Prostate gland (tissue), 2 donors: ENCODE measurements around the gene SPNS2. TPM values are rescaled to one million over a fixed set of nuclear protein-coding genes. Genes with fewer than 3 reads are reported as not detected.
A peak's percentile ranks its signal among the peaks of the same experiment; 100 is the strongest.

Source experiments
- DNase-seq: peaks from one replicate; pipeline ENCODE4 v3.0.0-alpha.2; 2019; ENCODE audit warnings: low spot score
- H3K27ac ChIP-seq, 2 donors: fragments of 200-600 bp; sonication (generic); 2 replicates each; pipeline ENCODE4 v1.5.1; 2017 to 2019
- H3K27me3 ChIP-seq: fragments of 200-600 bp; sonication (generic); replicated peaks from 2 replicates; pipeline ENCODE4 v1.5.1; 2019; ENCODE audit not compliant: insufficient read depth
- H3K36me3 ChIP-seq, 2 donors: fragments of 200-600 bp; sonication (generic); 1 replicate in 1 of 2; 2 replicates in 1 of 2; pipeline versions ENCODE4 v1.5.1 to v1.8.1; 2017 to 2019
- H3K4me1 ChIP-seq: fragments of 200-600 bp; sonication (generic); replicated peaks from 2 replicates; pipeline ENCODE4 v1.5.1; 2019
- H3K4me3 ChIP-seq, 2 donors: fragments of 200-600 bp; sonication (generic); 2 replicates each; pipeline ENCODE4 v1.5.1; 2017 to 2019
- H3K9me3 ChIP-seq: fragments of 200-600 bp; sonication (generic); 2 replicates; pipeline ENCODE4 v1.5.1; 2017
- CTCF ChIP-seq, 4 experiments: fragments of 200-600 bp in 2 of 4; fragments of 450-650 bp in 2 of 4; sonication (generic) in 2 of 4; IDR thresholded peaks; 1 replicate in 3 of 4; 2 replicates in 1 of 4; pipeline ENCODE4 v1.5.1; 2016 to 2019; ENCODE audit warnings: antibody characterized with exemption in 4 of 4, mild to moderate bottlenecking in 2 of 4, moderate library complexity in 2 of 4
- POLR2A ChIP-seq: fragments of 450-650 bp; IDR thresholded peaks from one replicate; pipeline ENCODE4 v1.6.1; 2016; ENCODE audit warnings: antibody characterized with exemption, mild to moderate bottlenecking
- POLR2AphosphoS5 ChIP-seq: sonication (generic); formaldehyde crosslinking; IDR thresholded peaks from one replicate; pipeline ENCODE4 v1.6.1; 2017; ENCODE audit warnings: antibody characterized with exemption
- WGBS: methylation state at CpG from one replicate; pipeline ENCODE4 v1.1.5; 2018; 5-methylcytosine and 5-hydroxymethylcytosine counted together
- intact Hi-C: fragments of 100-400 bp; cut with DNase I; formaldehyde crosslinking; loops from one replicate; pipeline ENCODE4 v1.14.2; 2022
- total RNA-seq, 2 donors: library from RNA; depleted of rRNA; stranded (reverse); fragments of >200 nt; gene quantifications; one replicate each; pipeline ENCODE4 v1.1.0, GENCODE V29; 2016

The SPNS2 gene
- total RNA-seq, 2 donors from 2014 or later, result 6.6 to 14.0 TPM

- peak overlapping the region; percentile 21 to 33 for H3K4me3 ChIP-seq
- H3K27me3 ChIP-seq, result peaks cover 8% of the 10 kb centered on the region
- intact Hi-C loops, result no loop called here
- 1% methylated on average over 52 of the region's 53 CpGs for WGBS
- peaks cover 3% of the 10 kb centered on the region for H3K4me1 ChIP-seq
- DNase-seq, result no peak
- no peaks in the 10 kb centered on the region for H3K9me3 ChIP-seq
- H3K27ac ChIP-seq, result no peak overlapping the region
- TF ChIP-seq CTCF (IDR thresholded peaks at IDR 0.05), result no peak
- TF ChIP-seq POLR2A, result no peak
- TF ChIP-seq POLR2AphosphoS5, result no peak
- H3K36me3 ChIP-seq, result no peaks in the 10 kb centered on the region
Measured at GRCh38 chr17:4499431-4500190, 930 bp downstream of the SPNS2 start.

GRCh38 chr17:4500191-4500571 lies 1.5 kb downstream of the SPNS2 start:
- intact Hi-C loops, result no loop called here
- DNase-seq, result no peak
- H3K36me3 ChIP-seq, result no peaks in the 10 kb centered on the region
- TF ChIP-seq POLR2AphosphoS5, result no peak
- TF ChIP-seq CTCF (IDR thresholded peaks at IDR 0.05), result no peak
- TF ChIP-seq POLR2A, result no peak
- H3K9me3 ChIP-seq, result no peaks in the 10 kb centered on the region
- H3K27me3 ChIP-seq, result peaks cover 8% of the 10 kb centered on the region
- H3K4me3 ChIP-seq, result peak overlapping the region in 1 of 2 donors; percentile 33
- H3K4me1 ChIP-seq, result peaks cover 3% of the 10 kb centered on the region
- 35% methylated on average over 7 of the region's 7 CpGs for WGBS
- no peak overlapping the region for H3K27ac ChIP-seq

GRCh38 chr17:4501295-4501949 lies 2.7 kb downstream of the SPNS2 start:
- DNase-seq, result no peak
- Histone ChIP-seq H3K4me1 (peaks cover 3% of the 10 kb centered on the region), H3K27ac (no peak overlapping the region), H3K27me3 (peaks cover 8% of the 10 kb centered on the region), H3K9me3 (no peaks in the 10 kb centered on the region), H3K36me3 (no peaks in the 10 kb centered on the region), H3K4me3 (no peak overlapping the region)
- intact Hi-C loops, result no loop called here
- 35% methylated on average over 3 of the region's 3 CpGs for WGBS
- TF ChIP-seq POLR2AphosphoS5 (no peak), CTCF (IDR thresholded peaks at IDR 0.05) (no peak), POLR2A (no peak)

DNA sequence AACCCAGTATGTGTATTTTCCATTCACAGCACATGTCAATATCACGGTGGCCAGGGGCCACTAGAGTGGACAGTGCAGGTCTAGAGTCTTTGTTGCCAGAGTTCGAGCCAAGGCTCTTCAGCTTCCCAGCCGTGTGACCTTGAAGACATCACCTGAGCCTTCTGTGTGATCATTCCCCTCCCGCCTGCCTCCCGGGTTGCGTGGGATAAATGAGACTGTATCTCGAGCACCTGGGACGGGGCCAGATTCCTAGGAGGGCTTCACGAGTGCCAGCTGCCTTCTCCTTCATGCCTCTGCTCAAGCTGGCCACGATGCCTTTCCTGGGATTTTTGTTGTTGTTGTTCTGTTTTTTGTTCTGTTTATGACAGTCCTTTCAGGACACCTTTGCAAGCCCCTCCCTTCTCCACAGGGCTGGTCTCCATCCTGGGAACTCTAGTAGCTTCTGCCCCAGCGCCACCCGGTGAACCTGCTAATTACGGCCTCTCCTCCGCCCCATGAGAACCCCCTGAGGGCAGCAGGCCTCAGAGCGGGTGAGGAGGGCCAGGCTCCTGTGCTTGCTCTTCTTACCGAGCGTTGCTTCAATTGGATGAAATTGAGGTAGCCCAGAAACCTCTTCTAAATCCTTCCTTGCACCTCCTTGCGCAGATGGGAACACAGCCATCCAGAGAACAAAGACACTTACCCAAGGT lies 3.9 kb downstream of the SPNS2 start:
- Histone ChIP-seq H3K27me3 (peaks cover 8% of the 10 kb centered on the region), H3K9me3 (no peaks in the 10 kb centered on the region), H3K36me3 (no peaks in the 10 kb centered on the region), H3K27ac (no peak overlapping the region), H3K4me1 (peaks cover 3% of the 10 kb centered on the region), H3K4me3 (no peak overlapping the region)
- TF ChIP-seq POLR2AphosphoS5 (no peak), CTCF (IDR thresholded peaks at IDR 0.05) (no peak), POLR2A (no peak)
- intact Hi-C loops, result no loop called here
- DNase-seq, result no peak
- WGBS, result 74% methylated on average over 18 of the region's 18 CpGs
